Measurements from ENCODE around the gene MKNK1.

- TF ChIP-seq, protein P1, sequence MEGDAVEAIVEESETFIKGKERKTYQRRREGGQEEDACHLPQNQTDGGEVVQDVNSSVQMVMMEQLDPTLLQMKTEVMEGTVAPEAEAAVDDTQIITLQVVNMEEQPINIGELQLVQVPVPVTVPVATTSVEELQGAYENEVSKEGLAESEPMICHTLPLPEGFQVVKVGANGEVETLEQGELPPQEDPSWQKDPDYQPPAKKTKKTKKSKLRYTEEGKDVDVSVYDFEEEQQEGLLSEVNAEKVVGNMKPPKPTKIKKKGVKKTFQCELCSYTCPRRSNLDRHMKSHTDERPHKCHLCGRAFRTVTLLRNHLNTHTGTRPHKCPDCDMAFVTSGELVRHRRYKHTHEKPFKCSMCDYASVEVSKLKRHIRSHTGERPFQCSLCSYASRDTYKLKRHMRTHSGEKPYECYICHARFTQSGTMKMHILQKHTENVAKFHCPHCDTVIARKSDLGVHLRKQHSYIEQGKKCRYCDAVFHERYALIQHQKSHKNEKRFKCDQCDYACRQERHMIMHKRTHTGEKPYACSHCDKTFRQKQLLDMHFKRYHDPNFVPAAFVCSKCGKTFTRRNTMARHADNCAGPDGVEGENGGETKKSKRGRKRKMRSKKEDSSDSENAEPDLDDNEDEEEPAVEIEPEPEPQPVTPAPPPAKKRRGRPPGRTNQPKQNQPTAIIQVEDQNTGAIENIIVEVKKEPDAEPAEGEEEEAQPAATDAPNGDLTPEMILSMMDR (optimal IDR thresholded peaks at IDR 0.05 in 1 of 3, IDR thresholded peaks at IDR 0.05 in 1 of 3, conservative IDR thresholded peaks at IDR 0.05 in 1 of 3; ENCODE audit: extremely low read depth in 1 of 3, insufficient read depth in 2 of 3, low read length in 3 of 3) = no peak
- TF ChIP-seq EZH2 (IDR thresholded peaks at IDR 0.05; ENCODE audit: low read length) = no peak
These were observed 54.1 kb downstream of the MKNK1 start for GRCh38 chr1:46549697-46550681.
